ENCODE measurements around the gene FGR. TPM values are rescaled to one million over a fixed set of nuclear protein-coding genes. Genes with fewer than 3 reads are reported as not detected.

Gene FGR
- total and polyA plus RNA-seq, 2 of the 13 experiments (the other 11 are each of a cell fraction or from before 2014, with no cell fraction given) = not detected

- TF ChIP-seq TBP (CRISPR knock-in tag; IDR thresholded peaks at IDR 0.05) = no peak
- no peak for TF ChIP-seq ZNF460 (CRISPR knock-in tag; IDR thresholded peaks at IDR 0.05; ENCODE audit: borderline replicate concordance)
- 0 out of 2 replicates have a peak, but pooled peaks have one; percentile 2 for TF ChIP-seq YEATS4 (CRISPR knock-in tag; IDR thresholded peaks at IDR 0.05; ENCODE audit: borderline replicate concordance)
- TF ChIP-seq, protein P1, sequence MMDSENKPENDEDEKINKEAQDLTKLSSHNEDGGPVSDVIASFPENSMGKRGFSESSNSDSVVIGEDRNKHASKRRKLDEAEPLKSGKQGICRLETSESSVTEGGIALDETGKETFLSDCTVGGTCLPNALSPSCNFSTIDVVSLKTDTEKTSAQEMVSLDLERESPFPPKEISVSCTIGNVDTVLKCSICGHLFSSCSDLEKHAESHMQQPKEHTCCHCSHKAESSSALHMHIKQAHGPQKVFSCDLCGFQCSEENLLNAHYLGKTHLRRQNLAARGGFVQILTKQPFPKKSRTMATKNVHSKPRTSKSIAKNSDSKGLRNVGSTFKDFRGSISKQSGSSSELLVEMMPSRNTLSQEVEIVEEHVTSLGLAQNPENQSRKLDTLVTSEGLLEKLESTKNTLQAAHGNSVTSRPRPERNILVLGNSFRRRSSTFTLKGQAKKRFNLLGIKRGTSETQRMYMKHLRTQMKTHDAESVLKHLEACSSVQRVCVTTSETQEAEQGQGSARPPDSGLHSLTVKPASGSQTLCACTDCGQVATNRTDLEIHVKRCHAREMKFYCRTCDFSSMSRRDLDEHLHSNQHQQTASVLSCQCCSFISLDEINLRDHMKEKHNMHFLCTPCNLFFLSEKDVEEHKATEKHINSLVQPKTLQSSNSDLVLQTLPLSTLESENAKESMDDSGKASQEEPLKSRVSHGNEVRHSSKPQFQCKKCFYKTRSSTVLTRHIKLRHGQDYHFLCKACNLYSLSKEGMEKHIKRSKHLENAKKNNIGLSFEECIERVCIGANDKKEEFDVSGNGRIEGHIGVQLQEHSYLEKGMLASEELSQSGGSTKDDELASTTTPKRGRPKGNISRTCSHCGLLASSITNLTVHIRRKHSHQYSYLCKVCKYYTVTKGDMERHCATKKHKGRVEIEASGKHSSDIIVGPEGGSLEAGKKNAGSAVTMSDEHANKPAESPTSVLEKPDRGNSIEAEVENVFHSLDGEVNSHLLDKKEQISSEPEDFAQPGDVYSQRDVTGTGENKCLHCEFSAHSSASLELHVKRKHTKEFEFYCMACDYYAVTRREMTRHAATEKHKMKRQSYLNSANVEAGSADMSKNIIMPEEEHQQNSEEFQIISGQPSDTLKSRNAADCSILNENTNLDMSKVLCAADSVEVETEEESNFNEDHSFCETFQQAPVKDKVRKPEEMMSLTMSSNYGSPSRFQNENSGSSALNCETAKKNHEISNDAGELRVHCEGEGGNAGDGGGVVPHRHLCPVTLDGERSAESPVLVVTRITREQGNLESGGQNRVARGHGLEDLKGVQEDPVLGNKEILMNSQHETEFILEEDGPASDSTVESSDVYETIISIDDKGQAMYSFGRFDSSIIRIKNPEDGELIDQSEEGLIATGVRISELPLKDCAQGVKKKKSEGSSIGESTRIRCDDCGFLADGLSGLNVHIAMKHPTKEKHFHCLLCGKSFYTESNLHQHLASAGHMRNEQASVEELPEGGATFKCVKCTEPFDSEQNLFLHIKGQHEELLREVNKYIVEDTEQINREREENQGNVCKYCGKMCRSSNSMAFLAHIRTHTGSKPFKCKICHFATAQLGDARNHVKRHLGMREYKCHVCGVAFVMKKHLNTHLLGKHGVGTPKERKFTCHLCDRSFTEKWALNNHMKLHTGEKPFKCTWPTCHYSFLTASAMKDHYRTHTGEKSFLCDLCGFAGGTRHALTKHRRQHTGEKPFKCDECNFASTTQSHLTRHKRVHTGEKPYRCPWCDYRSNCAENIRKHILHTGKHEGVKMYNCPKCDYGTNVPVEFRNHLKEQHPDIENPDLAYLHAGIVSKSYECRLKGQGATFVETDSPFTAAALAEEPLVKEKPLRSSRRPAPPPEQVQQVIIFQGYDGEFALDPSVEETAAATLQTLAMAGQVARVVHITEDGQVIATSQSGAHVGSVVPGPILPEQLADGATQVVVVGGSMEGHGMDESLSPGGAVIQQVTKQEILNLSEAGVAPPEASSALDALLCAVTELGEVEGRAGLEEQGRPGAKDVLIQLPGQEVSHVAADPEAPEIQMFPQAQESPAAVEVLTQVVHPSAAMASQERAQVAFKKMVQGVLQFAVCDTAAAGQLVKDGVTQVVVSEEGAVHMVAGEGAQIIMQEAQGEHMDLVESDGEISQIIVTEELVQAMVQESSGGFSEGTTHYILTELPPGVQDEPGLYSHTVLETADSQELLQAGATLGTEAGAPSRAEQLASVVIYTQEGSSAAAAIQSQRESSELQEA (CRISPR knock-in tag; IDR thresholded peaks at IDR 0.05; ENCODE audit: not compliant biosample characterization) = no peak
- TF ChIP-seq CEBPZ (IDR thresholded peaks at IDR 0.05; ENCODE audit: low read length) = no peak
- TF ChIP-seq, protein P2, sequence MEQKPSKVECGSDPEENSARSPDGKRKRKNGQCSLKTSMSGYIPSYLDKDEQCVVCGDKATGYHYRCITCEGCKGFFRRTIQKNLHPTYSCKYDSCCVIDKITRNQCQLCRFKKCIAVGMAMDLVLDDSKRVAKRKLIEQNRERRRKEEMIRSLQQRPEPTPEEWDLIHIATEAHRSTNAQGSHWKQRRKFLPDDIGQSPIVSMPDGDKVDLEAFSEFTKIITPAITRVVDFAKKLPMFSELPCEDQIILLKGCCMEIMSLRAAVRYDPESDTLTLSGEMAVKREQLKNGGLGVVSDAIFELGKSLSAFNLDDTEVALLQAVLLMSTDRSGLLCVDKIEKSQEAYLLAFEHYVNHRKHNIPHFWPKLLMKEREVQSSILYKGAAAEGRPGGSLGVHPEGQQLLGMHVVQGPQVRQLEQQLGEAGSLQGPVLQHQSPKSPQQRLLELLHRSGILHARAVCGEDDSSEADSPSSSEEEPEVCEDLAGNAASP (CRISPR knock-in tag; IDR thresholded peaks at IDR 0.05; ENCODE audit: borderline replicate concordance) = 0 out of 2 replicates have a peak, but pooled peaks have one; percentile 30
- no peak for TF ChIP-seq ZC3H13 (CRISPR knock-in tag; IDR thresholded peaks at IDR 0.05)
- TF ChIP-seq ZMYM2 (CRISPR knock-in tag; IDR thresholded peaks at IDR 0.05) = no peak
- no peak for TF ChIP-seq TFAP4 (IDR thresholded peaks at IDR 0.05; ENCODE audit: borderline replicate concordance, low read depth)
- no peak for TF ChIP-seq ZNF597 (CRISPR knock-in tag; IDR thresholded peaks at IDR 0.05)
- TF ChIP-seq HCFC1 (IDR thresholded peaks at IDR 0.05; ENCODE audit: low read depth, low read length) = no peak
- no peak for TF ChIP-seq HDAC6 (IDR thresholded peaks at IDR 0.05; ENCODE audit: low read depth, low read length)
- 0 out of 2 replicates have a peak, but pooled peaks have one; percentile 43 for TF ChIP-seq ZNF572 (CRISPR knock-in tag; IDR thresholded peaks at IDR 0.05)
- TF ChIP-seq POGZ (CRISPR knock-in tag; IDR thresholded peaks at IDR 0.05) = no peak
Observed at GRCh38 chr1:27658951-27659496, 24.0 kb upstream of the FGR start (continued).
